Fibroblast of skin of right quadriceps (primary cell): Measurements from ENCODE around the gene EBI3.
"Not testable (repeated sequence)": the region's sequence is repeated elsewhere in the genome, so short reads cannot be mapped to it uniquely, and the experiment has no call there.

Experiments
- DNase-seq: peaks from one replicate; pipeline ENCODE4 v3.0.0-alpha.2; 2013

Gene EBI3

GRCh38 chr19:4229179-4229931 lies at the start of gene EBI3:
TSS of gene EBI3 (plus strand) at chr19:4229523. CDS start at chr19:4229551, 28 bp downstream.
- DNase-seq = peak; percentile 38

- no peak for DNase-seq
Measured at GRCh38 chr19:4181053-4181508, 48.2 kb upstream of the EBI3 start.

GRCh38 chr19:4182084-4182810 lies 47.1 kb upstream of the EBI3 start, which contains the start of the genes ANKRD24 and SIRT6:
TSS of gene ANKRD24 (plus strand) at chr19:4182689. CDS start at chr19:4186426, 3,737 bp downstream.
TSS of gene SIRT6 (minus strand) at chr19:4182563. CDS start at chr19:4182539, 24 bp downstream.
- peak; percentile 94 for DNase-seq

GRCh38 chr19:4183967-4184717 lies 45.2 kb upstream of the EBI3 start:
- no peak for DNase-seq

- no peak for DNase-seq
Measured at GRCh38 chr19:4184718-4185352, 44.5 kb upstream of the EBI3 start.

GRCh38 chr19:4185413-4186086 lies 43.8 kb upstream of the EBI3 start:
- no peak for DNase-seq

GRCh38 chr19:4186087-4186993 lies 43.0 kb upstream of the EBI3 start:
- peak; percentile 57 for DNase-seq

GRCh38 chr19:4187313-4188122 lies 41.8 kb upstream of the EBI3 start:
- no peak for DNase-seq

- no peak for DNase-seq
Measured at GRCh38 chr19:4189641-4190040, 39.7 kb upstream of the EBI3 start.

GRCh38 chr19:4192537-4192936 lies 36.8 kb upstream of the EBI3 start:
- not testable (repeated sequence) for DNase-seq

GRCh38 chr19:4194353-4194752 lies 35.0 kb upstream of the EBI3 start:
- no peak for DNase-seq

- DNase-seq = no peak
Measured at GRCh38 chr19:4196009-4196408, 33.3 kb upstream of the EBI3 start.

- no peak for DNase-seq
Measured at GRCh38 chr19:4196587-4197148, 32.7 kb upstream of the EBI3 start.

GRCh38 chr19:4197228-4197624 lies 32.1 kb upstream of the EBI3 start:
- no peak for DNase-seq

GRCh38 chr19:4197625-4198466 lies 31.5 kb upstream of the EBI3 start:
- DNase-seq = no peak

GRCh38 chr19:4198467-4199126 lies 30.7 kb upstream of the EBI3 start:
- no peak for DNase-seq

- DNase-seq = no peak
Measured at GRCh38 chr19:4199699-4200293, 29.5 kb upstream of the EBI3 start.
